HTR-8/SVneo (cell line): ENCODE results near the gene SYTL4.

Experiments
- DNase-seq: peaks from one replicate; pipeline ENCODE4 v3.0.0; 2011; ENCODE audit warnings: low spot score, mixed read lengths; ENCODE audit not compliant: insufficient read length
- FAIRE-seq: peaks from 2 replicates; lab custom pipeline; 2011; peaks lifted over from hg19 to GRCh38; lab: Jason Lieb, UNC

SYTL4 gene

GRCh38 chrX:100649550-100650356, 82.2 kb downstream of the SYTL4 start:
- DNase-seq (no peak), FAIRE-seq (no peak)

- DNase-seq (no peak), FAIRE-seq (no peak)
These were observed 83.2 kb downstream of the SYTL4 start for GRCh38 chrX:100648458-100649417.

- DNase-seq (no peak), FAIRE-seq (no peak)
These were observed 84.2 kb downstream of the SYTL4 start for GRCh38 chrX:100647739-100648138.

- DNase-seq (no peak), FAIRE-seq (no peak)
These were observed 84.8 kb downstream of the SYTL4 start for GRCh38 chrX:100647095-100647494.

GRCh38 chrX:100645106-100645505, 86.8 kb downstream of the SYTL4 start:
- DNase-seq (no peak), FAIRE-seq (no peak)

- FAIRE-seq, result no peak
- peak; percentile 14 for DNase-seq
These were observed 87.7 kb downstream of the SYTL4 start, which contains the start of gene SRPX2 for GRCh38 chrX:100643956-100644860. SRPX2 (plus strand) TSS chrX:100644199; CDS start chrX:100646323, 2,124 bp downstream.

GRCh38 chrX:100643212-100643611, 88.7 kb downstream of the SYTL4 start:
- FAIRE-seq, result no peak
- DNase-seq, result no peak

- DNase-seq (no peak), FAIRE-seq (no peak)
These were observed 89.6 kb downstream of the SYTL4 start for GRCh38 chrX:100642290-100642689.

GRCh38 chrX:100636321-100636991, 95.5 kb downstream of the SYTL4 start, which contains the start of gene TSPAN6:
TSPAN6 (minus strand) TSS chrX:100636806; CDS start chrX:100636694, 112 bp downstream.
- FAIRE-seq, result no peak
- DNase-seq, result peak; percentile 55

- no peak for FAIRE-seq
- DNase-seq, result no peak
These were observed 96.0 kb downstream of the SYTL4 start for GRCh38 chrX:100635989-100636320.

- DNase-seq (no peak), FAIRE-seq (no peak)
These were observed 96.9 kb downstream of the SYTL4 start for GRCh38 chrX:100635040-100635439.

- FAIRE-seq, result no peak
- no peak for DNase-seq
These were observed 105.9 kb downstream of the SYTL4 start for GRCh38 chrX:100625985-100626491.
